NCI-H82 treated with DMSO at 0.1 percent for 48 hours (cell line): ENCODE results near the gene ACADM.
"Not testable (repeated sequence)": the region's sequence is repeated elsewhere in the genome, so short reads cannot be mapped to it uniquely, and the experiment has no call there.

ENCODE experiments used
- DNase-seq: peaks from one replicate; lab custom pipeline; 2025; ENCODE audit not compliant: unreplicated experiment; lab: John Stamatoyannopoulos, UW

The ACADM gene

GRCh38 chr1:75791022-75791421 is 66.5 kb downstream of the ACADM start:
- DNase-seq, result no peak

GRCh38 chr1:75792091-75792490 is 67.6 kb downstream of the ACADM start:
- DNase-seq, result no peak

- no peak for DNase-seq
Observed at GRCh38 chr1:75794382-75794781, 69.9 kb downstream of the ACADM start.

GRCh38 chr1:75795703-75796193 is 71.2 kb downstream of the ACADM start:
- no peak for DNase-seq

- peak; percentile 58 for DNase-seq
Observed at GRCh38 chr1:75796376-75797272, 72.1 kb downstream of the ACADM start, which contains the start of gene MSH4. MSH4 (plus strand) TSS chr1:75796882; CDS start chr1:75796986, 104 bp downstream.

- DNase-seq, result no peak
Observed at GRCh38 chr1:75797273-75797588, 72.7 kb downstream of the ACADM start.

- DNase-seq, result no peak
Observed at GRCh38 chr1:75797606-75798216, 73.2 kb downstream of the ACADM start.

GRCh38 chr1:75801480-75801879 is 77.0 kb downstream of the ACADM start:
- not testable (repeated sequence) for DNase-seq

GRCh38 chr1:75808921-75809320 is 84.4 kb downstream of the ACADM start:
- no peak for DNase-seq

GRCh38 chr1:75810113-75810512 is 85.6 kb downstream of the ACADM start:
- DNase-seq, result not testable (repeated sequence)

GRCh38 chr1:75811211-75811981 is 86.9 kb downstream of the ACADM start:
- no peak for DNase-seq

- no peak for DNase-seq
Observed at GRCh38 chr1:75812065-75812464, 87.6 kb downstream of the ACADM start.
